Kidney epithelial cell (primary cell): ENCODE results near the gene KPNA4. TPM values are rescaled to one million over a fixed set of nuclear protein-coding genes. Genes with fewer than 3 reads are reported as not detected.
"Not testable (repeated sequence)": the region's sequence is repeated elsewhere in the genome, so short reads cannot be mapped to it uniquely, and the experiment has no call there.

Experiments
- DNase-seq: peaks from one replicate; pipeline ENCODE4 v3.0.0-alpha.2; 2010; ENCODE audit warnings: low read depth
- H3K27me3 ChIP-seq: 2 replicates; pipeline ENCODE4 v1.6.0; 2011; ENCODE audit warnings: low read length; ENCODE audit not compliant: control insufficient read depth, insufficient read depth
- H3K36me3 ChIP-seq: 2 replicates; pipeline ENCODE4 v1.5.1; 2011; ENCODE audit warnings: low read length; ENCODE audit not compliant: control insufficient read depth, insufficient read depth
- H3K4me3 ChIP-seq: 2 replicates; pipeline ENCODE4 v1.5.1; 2011; ENCODE audit warnings: low read depth, mild to moderate bottlenecking, control low read depth, low read length
- total RNA-seq: library from RNA; depleted of rRNA; stranded (reverse); fragments of >200 nt; gene quantifications from 2 replicates; pipeline ENCODE4 v1.2.3, GENCODE V29; 2015
- TF ChIP-seq, protein P1 (sequence below): IDR thresholded peaks from 2 replicates; pipeline ENCODE4 v1.5.1; 2011; ENCODE audit warnings: mild to moderate bottlenecking, moderate library complexity, low read length, control low read depth, inconsistent platforms; ENCODE audit not compliant: insufficient read depth, poor library complexity, severe bottlenecking

The KPNA4 gene
- total RNA-seq, 1 donor from 2014 or later, result 38.0 TPM

- Histone ChIP-seq H3K27me3 (no peaks in the 10 kb centered on the region), H3K36me3 (no peaks in the 10 kb centered on the region), H3K4me3 (no peak overlapping the region)
- TF ChIP-seq, protein P1, sequence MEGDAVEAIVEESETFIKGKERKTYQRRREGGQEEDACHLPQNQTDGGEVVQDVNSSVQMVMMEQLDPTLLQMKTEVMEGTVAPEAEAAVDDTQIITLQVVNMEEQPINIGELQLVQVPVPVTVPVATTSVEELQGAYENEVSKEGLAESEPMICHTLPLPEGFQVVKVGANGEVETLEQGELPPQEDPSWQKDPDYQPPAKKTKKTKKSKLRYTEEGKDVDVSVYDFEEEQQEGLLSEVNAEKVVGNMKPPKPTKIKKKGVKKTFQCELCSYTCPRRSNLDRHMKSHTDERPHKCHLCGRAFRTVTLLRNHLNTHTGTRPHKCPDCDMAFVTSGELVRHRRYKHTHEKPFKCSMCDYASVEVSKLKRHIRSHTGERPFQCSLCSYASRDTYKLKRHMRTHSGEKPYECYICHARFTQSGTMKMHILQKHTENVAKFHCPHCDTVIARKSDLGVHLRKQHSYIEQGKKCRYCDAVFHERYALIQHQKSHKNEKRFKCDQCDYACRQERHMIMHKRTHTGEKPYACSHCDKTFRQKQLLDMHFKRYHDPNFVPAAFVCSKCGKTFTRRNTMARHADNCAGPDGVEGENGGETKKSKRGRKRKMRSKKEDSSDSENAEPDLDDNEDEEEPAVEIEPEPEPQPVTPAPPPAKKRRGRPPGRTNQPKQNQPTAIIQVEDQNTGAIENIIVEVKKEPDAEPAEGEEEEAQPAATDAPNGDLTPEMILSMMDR, result no peak
- DNase-seq, result no peak
Observed at GRCh38 chr3:160454995-160455394, 110.4 kb downstream of the KPNA4 start.

GRCh38 chr3:160452251-160452650 is 113.1 kb downstream of the KPNA4 start:
- H3K36me3 ChIP-seq, H3K27me3 ChIP-seq, DNase-seq, H3K4me3 ChIP-seq: not testable (repeated sequence)

DNA sequence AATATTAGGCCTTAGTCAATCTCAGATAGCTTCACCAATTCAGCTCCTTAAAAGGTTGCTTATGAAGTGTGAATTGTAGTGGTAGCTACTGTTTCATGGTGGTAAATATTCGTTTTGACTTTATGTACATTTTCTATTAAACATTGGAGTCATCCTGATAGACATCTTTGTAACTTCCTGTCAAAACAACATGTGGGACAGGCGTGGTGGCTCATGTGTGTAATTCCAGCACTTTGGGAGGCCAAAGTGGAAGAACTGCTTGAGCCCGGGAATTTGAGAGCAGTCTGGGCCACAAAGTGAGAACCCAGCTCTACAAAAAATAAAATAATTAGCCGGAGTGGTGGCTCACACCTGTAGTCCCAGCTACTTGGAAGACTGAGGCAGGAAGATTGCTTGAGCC is 113.8 kb downstream of the KPNA4 start:
- DNase-seq, result no peak
- Histone ChIP-seq H3K4me3 (no peak overlapping the region), H3K36me3 (no peaks in the 10 kb centered on the region), H3K27me3 (no peaks in the 10 kb centered on the region)
- TF ChIP-seq, protein P1, result no peak

DNA sequence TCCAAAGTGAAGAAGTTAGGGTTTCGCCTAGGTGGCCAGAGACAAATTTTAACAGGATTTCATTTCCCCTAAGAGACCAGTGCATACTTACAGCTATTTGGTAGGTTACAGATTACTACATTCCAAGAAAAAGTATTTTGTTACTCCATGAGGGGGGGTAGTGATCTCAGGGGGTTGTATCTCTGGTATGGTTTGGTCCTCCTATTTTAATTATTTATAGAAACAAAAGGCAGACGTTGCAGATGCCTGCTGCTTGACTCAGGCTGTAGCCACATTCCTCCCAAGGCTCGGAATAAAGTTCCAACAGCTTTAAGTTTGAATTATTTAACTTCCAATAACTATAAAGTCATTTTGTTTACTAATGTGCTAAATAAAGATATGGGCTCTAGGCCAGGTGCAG is 114.5 kb downstream of the KPNA4 start:
- TF ChIP-seq, protein P1, result peak; percentile 4
- no peak for DNase-seq
- Histone ChIP-seq H3K27me3 (no peaks in the 10 kb centered on the region), H3K4me3 (no peak overlapping the region), H3K36me3 (no peaks in the 10 kb centered on the region)

DNA sequence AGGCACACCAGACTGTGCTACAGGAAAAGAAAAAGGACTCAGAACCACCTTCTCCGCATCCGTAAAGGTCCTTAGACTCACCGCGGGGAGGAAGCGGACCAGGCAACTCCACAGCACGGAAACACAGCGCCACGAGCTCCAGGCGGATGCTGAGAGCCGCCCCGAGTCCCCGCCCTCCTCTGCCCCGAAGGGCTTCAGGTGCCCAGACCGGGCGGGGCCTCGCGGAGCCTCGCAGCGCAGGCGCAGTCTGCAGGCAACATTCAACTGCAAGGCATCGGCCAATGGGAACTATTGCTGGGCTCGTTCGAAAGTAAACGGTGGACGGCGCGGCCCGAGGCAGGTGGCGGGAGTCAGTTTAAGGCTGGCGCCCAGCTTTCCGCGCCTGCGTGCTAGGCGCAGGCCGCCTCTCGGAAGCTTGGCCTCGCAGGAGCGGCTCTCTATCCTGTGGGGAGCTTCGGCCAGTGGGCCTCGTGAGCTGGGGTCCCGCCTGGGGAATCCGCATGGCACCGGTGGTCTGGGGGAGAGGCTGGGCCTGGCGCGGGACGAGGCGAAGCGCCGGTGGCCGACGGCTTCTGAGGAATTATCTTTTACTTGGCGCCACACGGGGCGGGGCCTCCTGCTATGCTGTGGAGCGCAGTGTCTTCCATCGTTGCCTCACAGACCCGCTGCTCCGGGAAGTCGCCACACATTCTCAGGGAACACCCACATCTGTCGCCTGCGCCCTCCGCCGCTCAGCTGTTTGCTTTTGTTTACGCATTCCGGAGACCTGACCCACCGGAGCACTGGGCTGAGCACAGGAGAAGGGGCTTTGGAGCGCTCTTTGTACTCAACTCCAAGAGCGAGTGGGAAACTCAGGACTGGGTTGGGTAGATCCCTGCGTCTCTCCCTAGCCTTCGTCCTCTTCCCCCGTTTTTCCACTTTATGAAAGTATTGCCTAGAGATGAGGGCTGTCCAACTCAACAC is 115.5 kb downstream of the KPNA4 start, which contains the start of gene TRIM59:
TSS of gene TRIM59 (minus strand) at position 151 of the 963 bp plus-strand sequence. CDS start 10,603 bp downstream, outside the sequence.
- TF ChIP-seq, protein P1, result no peak
- DNase-seq, result peak; percentile 93
- Histone ChIP-seq H3K27me3 (no peaks in the 10 kb centered on the region), H3K4me3 (peak within 1 kb of the TSS; percentile 86), H3K36me3 (no peaks in the 10 kb centered on the region)

DNA sequence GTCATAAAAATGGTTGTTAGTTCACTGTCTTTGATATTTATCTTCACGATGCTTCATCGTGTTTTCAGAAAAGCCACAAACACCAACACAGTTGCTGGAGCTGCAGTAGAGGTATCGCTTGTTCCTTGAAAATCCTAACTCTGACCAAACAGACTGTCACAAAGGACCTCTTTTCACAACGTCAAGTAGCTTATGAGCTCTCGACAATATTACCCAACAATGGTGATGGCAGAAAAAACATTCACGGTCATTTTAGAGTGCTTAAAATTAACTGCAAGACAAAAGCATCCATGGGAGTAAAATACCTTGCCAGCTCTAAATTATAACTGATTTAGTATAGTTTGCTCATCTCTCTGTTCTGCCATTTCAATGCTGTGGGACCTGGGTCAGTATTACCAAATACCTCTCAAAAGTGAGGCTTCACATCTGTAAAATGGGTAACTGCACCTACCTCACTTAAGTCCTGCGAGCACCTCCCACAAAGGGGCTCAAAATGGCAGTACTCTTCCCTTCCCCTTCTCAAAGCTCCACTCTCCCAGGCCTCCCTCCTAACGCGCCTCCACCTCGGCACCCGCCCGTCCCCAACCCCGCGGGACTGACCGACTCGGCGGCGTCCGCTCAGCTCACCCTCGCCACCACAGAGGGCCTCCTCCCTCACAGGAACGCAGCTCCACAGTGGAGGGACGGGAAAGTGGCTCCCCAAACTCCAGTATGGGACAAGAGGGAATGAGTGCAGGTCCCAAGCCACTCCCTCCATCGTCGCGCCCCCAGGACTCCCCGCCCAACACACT is 116.3 kb downstream of the KPNA4 start:
- no peaks in the 10 kb centered on the region for H3K36me3 ChIP-seq
- no peaks in the 10 kb centered on the region for H3K27me3 ChIP-seq
- peak overlapping the region; percentile 86 for H3K4me3 ChIP-seq
- no peak for DNase-seq
- TF ChIP-seq, protein P1, result no peak
